ENCODE data around the gene ACSM2A.

DNA sequence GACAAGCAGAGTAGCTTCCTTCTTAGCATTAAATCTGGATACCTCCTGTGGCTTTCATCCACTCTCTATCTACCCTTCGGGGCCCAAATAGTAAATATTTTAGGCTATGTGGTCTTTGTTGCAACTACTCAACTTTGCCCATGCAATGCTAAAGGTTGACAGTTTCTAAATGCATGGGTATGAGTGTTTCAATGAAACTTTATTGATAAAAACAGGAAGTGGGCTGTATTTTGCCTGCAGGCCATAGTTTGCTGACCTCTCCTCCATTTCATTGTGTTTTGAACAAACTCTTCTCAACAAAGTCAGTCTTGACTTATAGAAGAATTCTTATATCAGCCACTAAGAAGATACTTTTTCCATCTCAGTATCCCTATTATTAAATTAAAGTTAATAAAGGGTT, 34.1 kb downstream of the ACSM2A start:
- TF ChIP-seq ZNF274 (IDR thresholded peaks at IDR 0.05; ENCODE audit: low read depth, low read length) (no peak), POLR2A (IDR thresholded peaks at IDR 0.05; ENCODE audit: borderline replicate concordance, extremely low read depth, insufficient read depth, insufficient read length) (no peak), EZH2phosphoT487 (IDR thresholded peaks at IDR 0.05; ENCODE audit: borderline replicate concordance) (no peak), YY1 (IDR thresholded peaks at IDR 0.05; ENCODE audit: extremely low read depth, insufficient replicate concordance, low read depth, low read length) (no peak), FOSL1 (IDR thresholded peaks at IDR 0.05; ENCODE audit: low read depth) (no peak), EZH2 (IDR thresholded peaks at IDR 0.05) (no peak), REST (IDR thresholded peaks at IDR 0.05; ENCODE audit: low read depth) (no peak), TCF7L2 (IDR thresholded peaks at IDR 0.05; ENCODE audit: borderline replicate concordance, extremely low read depth, insufficient read depth, insufficient read length) (no peak)
- TF ChIP-seq, protein P1, sequence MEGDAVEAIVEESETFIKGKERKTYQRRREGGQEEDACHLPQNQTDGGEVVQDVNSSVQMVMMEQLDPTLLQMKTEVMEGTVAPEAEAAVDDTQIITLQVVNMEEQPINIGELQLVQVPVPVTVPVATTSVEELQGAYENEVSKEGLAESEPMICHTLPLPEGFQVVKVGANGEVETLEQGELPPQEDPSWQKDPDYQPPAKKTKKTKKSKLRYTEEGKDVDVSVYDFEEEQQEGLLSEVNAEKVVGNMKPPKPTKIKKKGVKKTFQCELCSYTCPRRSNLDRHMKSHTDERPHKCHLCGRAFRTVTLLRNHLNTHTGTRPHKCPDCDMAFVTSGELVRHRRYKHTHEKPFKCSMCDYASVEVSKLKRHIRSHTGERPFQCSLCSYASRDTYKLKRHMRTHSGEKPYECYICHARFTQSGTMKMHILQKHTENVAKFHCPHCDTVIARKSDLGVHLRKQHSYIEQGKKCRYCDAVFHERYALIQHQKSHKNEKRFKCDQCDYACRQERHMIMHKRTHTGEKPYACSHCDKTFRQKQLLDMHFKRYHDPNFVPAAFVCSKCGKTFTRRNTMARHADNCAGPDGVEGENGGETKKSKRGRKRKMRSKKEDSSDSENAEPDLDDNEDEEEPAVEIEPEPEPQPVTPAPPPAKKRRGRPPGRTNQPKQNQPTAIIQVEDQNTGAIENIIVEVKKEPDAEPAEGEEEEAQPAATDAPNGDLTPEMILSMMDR (IDR thresholded peaks at IDR 0.05 in 2 of 3, conservative IDR thresholded peaks at IDR 0.05 in 1 of 3; ENCODE audit: borderline replicate concordance in 1 of 3, insufficient read depth in 1 of 3, low read depth in 2 of 3, low read length in 2 of 3) = no peak
- TF ChIP-seq, protein P2, sequence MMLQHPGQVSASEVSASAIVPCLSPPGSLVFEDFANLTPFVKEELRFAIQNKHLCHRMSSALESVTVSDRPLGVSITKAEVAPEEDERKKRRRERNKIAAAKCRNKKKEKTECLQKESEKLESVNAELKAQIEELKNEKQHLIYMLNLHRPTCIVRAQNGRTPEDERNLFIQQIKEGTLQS (IDR thresholded peaks at IDR 0.05) = no peak

Data from HCT116 (cell line).